Thymus (tissue), 11 donors: ENCODE data around the gene MCC. TPM values are rescaled to one million over a fixed set of nuclear protein-coding genes. Genes with fewer than 3 reads are reported as not detected.
A peak's percentile ranks its signal among the peaks of the same experiment; 100 is the strongest.

Experiments
- DNase-seq, 9 donors: peaks; one replicate each; pipeline ENCODE4 v3.0.0-alpha.2; 2013; ENCODE audit warnings: low spot score in 9 of 9, low read depth in 6 of 9, missing footprints in 1 of 9
- H3K27ac ChIP-seq, 2 donors: one replicate each; pipeline ENCODE4 v1.5.1; 2013; ENCODE audit warnings: control low read depth in 1 of 2, low read depth in 1 of 2, low read length in 1 of 2, mild to moderate bottlenecking in 1 of 2, moderate library complexity in 1 of 2
- H3K27me3 ChIP-seq, 2 donors: one replicate each; pipeline ENCODE4 v1.5.1; 2013; ENCODE audit warnings: low read length in 1 of 2; ENCODE audit not compliant: control insufficient read depth in 2 of 2, insufficient read depth in 1 of 2
- H3K36me3 ChIP-seq, 2 donors: one replicate each; pipeline ENCODE4 v1.5.1; 2013; ENCODE audit warnings: low read length in 1 of 2, mild to moderate bottlenecking in 1 of 2, moderate library complexity in 1 of 2; ENCODE audit not compliant: control insufficient read depth in 2 of 2, insufficient read depth in 2 of 2
- H3K4me1 ChIP-seq, 2 donors: one replicate each; pipeline ENCODE4 v1.5.1; 2013; ENCODE audit warnings: low read length in 2 of 2; ENCODE audit not compliant: control insufficient read depth in 2 of 2, insufficient read depth in 2 of 2
- H3K4me3 ChIP-seq, 2 donors: one replicate each; pipeline ENCODE4 v1.5.1; 2013; ENCODE audit warnings: low read length in 2 of 2, control low read depth in 1 of 2, mild to moderate bottlenecking in 1 of 2
- H3K9me3 ChIP-seq, 2 donors: one replicate each; pipeline ENCODE4 v1.5.1; 2013; ENCODE audit warnings: low read length in 1 of 2, mild to moderate bottlenecking in 1 of 2; ENCODE audit not compliant: control insufficient read depth in 2 of 2, insufficient read depth in 1 of 2
- WGBS: extraction: QIAGEN DNeasy Blood & Tissue Kit; methylation state at CpG from one replicate; pipeline ENCODE4 v1.1.7; 2013; 5-methylcytosine and 5-hydroxymethylcytosine counted together
- polyA plus RNA-seq: library from polyadenylated mRNA; stranded (reverse); fragments of 200-250 nt; gene quantifications from one replicate; pipeline ENCODE4 v1.2.3, GENCODE V29; 2013
- total RNA-seq: library from RNA; stranded (reverse); fragments of 120-200 nt; gene quantifications from one replicate; pipeline ENCODE4 v1.2.4, GENCODE V29; 2013
- donor health status: healthy.

The MCC gene
- total and polyA plus RNA-seq, 2 donors = 5.1 to 7.0 TPM

DNA sequence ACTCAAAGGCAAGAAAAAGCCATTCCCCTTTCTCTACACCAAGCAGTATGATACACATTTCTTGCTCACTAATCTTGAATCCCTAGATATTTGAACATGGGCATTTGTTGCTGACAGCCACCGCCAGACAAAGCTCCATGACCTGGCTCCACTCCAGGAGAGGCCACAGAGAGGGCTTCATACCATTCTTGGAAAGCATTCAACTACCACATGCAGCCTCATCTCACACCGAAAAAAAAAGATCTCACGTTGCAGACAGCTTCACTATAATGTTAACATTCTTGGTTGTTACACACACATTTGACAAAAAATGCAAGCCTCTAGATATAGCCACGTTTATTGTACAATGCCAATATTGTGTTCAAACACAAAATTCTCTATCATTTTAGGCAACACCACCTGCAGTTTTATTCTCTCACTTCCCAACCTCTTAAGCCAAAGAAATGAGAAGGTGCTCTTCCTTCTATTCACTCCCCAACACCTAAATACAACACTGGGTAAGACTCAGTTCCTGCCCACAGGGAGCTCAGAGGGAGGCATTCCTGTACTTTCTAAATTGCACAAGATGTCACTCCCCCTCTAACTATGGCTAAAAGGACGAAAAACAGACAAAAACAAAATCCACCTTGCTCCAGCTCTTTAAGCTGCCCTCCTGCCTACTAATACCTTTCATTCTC lies 275.9 kb downstream of the MCC start:
- Histone ChIP-seq H3K27me3 (no peaks in the 10 kb centered on the region), H3K4me3 (no peak overlapping the region), H3K9me3 (no peaks in the 10 kb centered on the region), H3K4me1 (no peaks in the 10 kb centered on the region), H3K27ac (no peak overlapping the region), H3K36me3 (no peaks in the 10 kb centered on the region)
- DNase-seq = no peak
- 28% methylated on average over 5 of the region's 5 CpGs for WGBS

DNA sequence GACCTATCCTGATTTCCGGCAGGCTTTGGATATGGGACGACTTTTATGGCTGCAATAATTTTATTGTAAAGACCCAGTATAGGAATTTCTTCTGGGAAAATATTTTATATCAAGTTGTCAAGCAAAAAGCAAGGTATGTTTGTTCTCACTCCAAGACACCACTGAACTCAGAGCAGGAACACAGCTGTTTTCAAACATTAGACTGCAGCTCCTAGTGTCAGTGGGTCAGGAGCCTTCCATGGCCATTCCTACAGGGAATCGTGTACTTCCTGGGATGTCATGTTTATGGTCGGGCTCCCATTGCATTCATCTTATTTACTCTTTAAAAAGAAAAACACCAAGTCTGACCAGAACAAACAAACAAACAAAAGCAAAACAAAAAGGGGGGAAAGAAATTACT lies 278.8 kb downstream of the MCC start:
- no peak overlapping the region for H3K4me3 ChIP-seq
- no peaks in the 10 kb centered on the region for H3K4me1 ChIP-seq
- no peaks in the 10 kb centered on the region for H3K27me3 ChIP-seq
- 96% methylated on average over 4 of the region's 4 CpGs for WGBS
- no peak for DNase-seq
- H3K36me3 ChIP-seq = no peaks in the 10 kb centered on the region
- H3K9me3 ChIP-seq = no peaks in the 10 kb centered on the region
- no peak overlapping the region for H3K27ac ChIP-seq

DNA sequence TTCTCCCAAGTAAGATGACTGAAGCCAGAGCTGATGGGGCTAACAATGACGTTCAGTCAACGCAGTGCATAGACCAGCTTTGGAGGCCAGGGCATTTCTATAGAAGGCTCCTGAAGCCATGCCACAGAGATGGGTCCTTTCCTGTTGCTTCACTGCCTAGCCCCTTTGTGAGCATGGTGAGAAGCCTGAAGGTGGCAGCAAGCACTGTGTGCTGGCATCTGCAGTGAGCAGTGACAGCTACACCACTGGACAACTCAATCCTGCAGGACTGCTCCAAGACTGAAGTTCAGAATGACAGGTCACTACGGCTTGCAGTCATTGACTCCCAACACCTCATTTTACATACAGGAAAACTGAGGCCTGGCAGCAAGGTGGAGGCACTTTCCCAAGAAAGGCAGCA lies 282.4 kb downstream of the MCC start:
- no peak for DNase-seq
- no peaks in the 10 kb centered on the region for H3K9me3 ChIP-seq
- H3K27me3 ChIP-seq = no peaks in the 10 kb centered on the region
- 95% methylated on average over 3 of the region's 3 CpGs for whole genome bisulfite sequencing
- H3K4me1 ChIP-seq = no peaks in the 10 kb centered on the region
- H3K36me3 ChIP-seq = no peaks in the 10 kb centered on the region
- no peak overlapping the region for H3K4me3 ChIP-seq
- no peak overlapping the region for H3K27ac ChIP-seq

DNA sequence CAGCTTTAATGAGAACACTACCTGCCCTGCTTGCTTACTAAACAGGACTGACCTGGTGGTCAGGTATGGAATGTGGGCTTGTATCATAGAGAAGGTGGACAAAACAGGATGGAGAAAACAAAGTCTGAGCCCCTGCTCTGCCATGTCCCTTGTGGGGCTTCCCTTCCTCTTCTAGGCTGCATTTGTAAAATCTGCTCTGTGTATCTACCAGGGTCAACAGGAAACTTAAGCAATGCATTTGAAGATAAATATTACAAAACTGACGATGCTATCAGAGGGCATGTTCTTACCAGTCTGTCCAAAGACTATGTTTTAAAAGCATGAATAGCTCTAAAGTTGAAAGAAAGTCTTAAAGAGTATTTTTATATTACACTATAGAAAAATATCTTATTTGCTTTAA lies 282.9 kb downstream of the MCC start:
- Histone ChIP-seq H3K27ac (no peak overlapping the region), H3K4me3 (no peak overlapping the region), H3K36me3 (no peaks in the 10 kb centered on the region), H3K4me1 (no peaks in the 10 kb centered on the region), H3K27me3 (no peaks in the 10 kb centered on the region), H3K9me3 (no peaks in the 10 kb centered on the region)
- no peak for DNase-seq
- WGBS = 92% methylated on average over 1 of the region's 1 CpG

DNA sequence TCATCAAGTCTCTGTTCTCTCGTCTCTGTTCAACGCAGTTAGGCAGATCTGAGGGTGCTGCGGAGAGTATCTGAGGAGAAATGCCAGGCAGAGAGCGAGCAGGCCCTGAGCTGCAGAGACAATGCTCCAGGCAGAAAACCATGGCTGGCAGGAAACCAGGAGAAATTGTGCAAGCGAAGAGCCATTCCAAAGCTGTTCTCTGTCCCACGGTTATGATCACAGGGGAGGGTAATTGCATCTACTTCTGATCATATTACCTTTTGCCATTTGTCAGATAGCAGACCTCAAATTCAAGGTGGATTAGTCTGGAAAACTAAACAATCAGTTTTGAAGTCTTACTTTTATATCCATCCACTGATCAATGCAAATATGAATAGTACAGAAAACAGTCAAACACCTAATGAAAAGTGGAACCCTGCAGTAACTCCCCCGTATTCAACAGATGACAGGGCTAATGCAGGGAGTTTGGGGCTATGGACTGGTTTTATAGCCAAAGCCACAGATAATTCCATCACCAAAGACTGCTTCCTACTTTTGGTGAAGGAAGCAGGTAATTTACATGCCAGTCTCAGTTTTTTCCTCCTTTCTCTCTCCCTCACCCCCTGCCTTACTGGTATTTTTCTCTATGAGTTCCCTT lies 283.6 kb downstream of the MCC start:
- no peaks in the 10 kb centered on the region for H3K36me3 ChIP-seq
- H3K27me3 ChIP-seq = no peaks in the 10 kb centered on the region
- peak in 1 of 9 donors; percentile 15 for DNase-seq
- no peak overlapping the region for H3K4me3 ChIP-seq
- 94% methylated on average over 7 of the region's 7 CpGs for WGBS
- no peaks in the 10 kb centered on the region for H3K9me3 ChIP-seq
- no peaks in the 10 kb centered on the region for H3K4me1 ChIP-seq
- no peak overlapping the region for H3K27ac ChIP-seq

DNA sequence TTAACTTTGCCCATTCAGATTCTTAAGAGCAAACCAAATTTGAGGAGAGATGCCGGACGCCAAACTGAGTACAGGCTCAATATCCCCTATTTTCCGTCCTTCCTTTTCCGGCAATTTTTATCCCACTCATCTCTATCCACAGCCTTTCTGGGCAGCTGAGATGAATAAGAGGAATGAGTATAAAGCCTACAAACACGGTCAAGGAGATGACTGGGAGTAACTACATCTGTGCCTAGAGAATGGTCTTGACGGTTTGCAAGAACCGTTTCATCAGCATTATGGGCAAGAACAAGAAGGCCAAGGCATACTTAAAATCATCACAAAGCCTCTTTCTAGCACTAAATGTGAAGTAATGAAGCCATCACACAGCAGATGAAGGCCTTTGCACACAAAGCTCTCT lies 284.3 kb downstream of the MCC start:
- no peaks in the 10 kb centered on the region for H3K27me3 ChIP-seq
- H3K9me3 ChIP-seq = no peaks in the 10 kb centered on the region
- H3K36me3 ChIP-seq = no peaks in the 10 kb centered on the region
- DNase-seq = no peak
- H3K4me1 ChIP-seq = no peaks in the 10 kb centered on the region
- 97% methylated on average over 7 of the region's 7 CpGs for WGBS
- H3K4me3 ChIP-seq = no peak overlapping the region
- H3K27ac ChIP-seq = no peak overlapping the region

DNA sequence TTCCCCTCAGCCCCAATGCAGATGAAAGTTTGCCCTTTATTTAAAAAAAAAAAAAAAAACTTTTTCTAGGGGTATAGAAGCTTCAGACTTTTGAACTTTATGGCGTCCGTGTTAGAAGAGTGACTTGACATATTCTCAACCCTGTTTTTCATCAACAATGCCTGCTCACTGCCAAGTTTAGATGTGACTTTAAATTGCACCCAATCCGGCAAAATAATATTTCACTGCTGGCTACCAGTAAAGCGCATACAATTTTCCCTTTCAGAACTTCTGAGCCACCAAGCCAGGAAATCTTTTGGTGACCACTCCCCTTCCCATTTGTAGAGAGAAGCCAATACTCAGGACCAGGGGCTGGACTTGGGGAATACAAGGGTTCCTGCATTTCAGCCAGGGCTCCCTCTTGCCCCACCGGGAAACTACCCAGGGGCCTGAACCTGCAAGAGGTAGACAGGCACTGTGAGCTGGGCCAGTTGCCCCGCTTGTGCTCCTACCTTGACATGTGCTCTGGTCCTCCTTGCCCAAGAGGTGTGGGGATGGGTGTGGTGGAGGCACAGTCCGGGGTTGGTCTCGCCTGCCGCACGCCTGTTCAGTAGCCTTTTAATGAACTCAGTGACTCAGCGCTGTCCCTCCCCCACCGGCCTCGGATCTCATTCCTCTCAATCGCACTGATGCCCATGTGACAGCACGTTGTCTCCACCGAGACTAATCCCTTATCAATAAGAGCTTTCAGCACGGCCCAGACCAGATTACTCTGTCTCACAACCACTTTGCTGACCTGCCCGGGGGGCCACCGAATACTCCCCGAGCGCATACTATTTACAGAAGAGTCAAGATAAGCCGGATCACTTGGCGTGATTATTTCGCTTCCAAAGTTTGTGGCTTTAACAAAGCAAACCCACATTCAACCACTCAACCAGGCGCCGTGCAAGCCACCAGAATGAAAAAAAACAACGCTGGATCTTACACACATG lies 285.2 kb downstream of the MCC start:
- H3K4me3 ChIP-seq = no peak overlapping the region
- no peaks in the 10 kb centered on the region for H3K9me3 ChIP-seq
- WGBS = 94% methylated on average over 27 of the region's 27 CpGs
- no peaks in the 10 kb centered on the region for H3K4me1 ChIP-seq
- DNase-seq = no peak
- no peaks in the 10 kb centered on the region for H3K36me3 ChIP-seq
- no peaks in the 10 kb centered on the region for H3K27me3 ChIP-seq
- no peak overlapping the region for H3K27ac ChIP-seq

DNA sequence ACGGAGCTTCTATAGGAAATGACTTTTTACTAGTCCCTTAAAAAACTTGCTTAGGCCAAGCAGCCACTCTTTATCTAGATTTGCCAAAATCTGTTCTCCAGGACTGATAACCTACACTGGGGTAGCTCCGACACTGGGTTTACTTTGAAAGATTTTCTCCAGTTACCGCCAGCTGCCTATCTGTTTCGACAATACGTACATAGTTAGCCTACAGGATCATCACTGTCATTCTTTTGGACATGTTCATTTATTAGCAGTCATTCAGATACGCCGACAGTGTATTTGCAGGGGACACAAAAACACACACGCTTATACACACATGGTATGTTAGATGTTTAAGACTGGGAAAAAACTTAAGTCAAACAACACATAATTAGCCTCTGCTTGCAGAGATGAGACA lies 286.0 kb downstream of the MCC start:
- no peak for DNase-seq
- Histone ChIP-seq H3K27me3 (no peaks in the 10 kb centered on the region), H3K4me1 (no peaks in the 10 kb centered on the region), H3K36me3 (no peaks in the 10 kb centered on the region), H3K9me3 (no peaks in the 10 kb centered on the region), H3K4me3 (no peak overlapping the region), H3K27ac (no peak overlapping the region)
- 96% methylated on average over 8 of the region's 8 CpGs for WGBS

DNA sequence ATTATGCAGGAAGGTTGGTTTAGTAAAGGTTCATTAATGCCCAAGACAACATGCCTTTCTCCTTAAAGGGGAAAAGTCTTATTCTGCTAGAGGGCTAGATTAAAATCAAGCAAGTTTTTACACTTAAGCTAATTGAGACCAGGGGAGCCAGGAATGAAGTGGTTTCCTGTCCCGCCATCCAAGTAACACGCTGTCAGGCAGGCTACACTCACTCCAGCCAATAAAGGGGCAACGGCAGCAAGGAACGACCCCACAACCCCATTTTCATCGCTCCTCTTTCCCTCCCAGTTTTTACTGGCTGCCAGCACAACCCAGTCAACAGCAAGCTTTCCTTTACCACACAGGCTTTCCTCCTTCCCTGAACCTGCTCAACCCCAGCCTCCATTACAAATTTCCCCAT lies 286.5 kb downstream of the MCC start:
- DNase-seq = no peak
- no peak overlapping the region for H3K27ac ChIP-seq
- WGBS = 75% methylated on average over 5 of the region's 5 CpGs
- no peak overlapping the region for H3K4me3 ChIP-seq
- H3K27me3 ChIP-seq = no peaks in the 10 kb centered on the region
- no peaks in the 10 kb centered on the region for H3K4me1 ChIP-seq
- H3K9me3 ChIP-seq = no peaks in the 10 kb centered on the region
- no peaks in the 10 kb centered on the region for H3K36me3 ChIP-seq
